GM19397 (cell line): ENCODE results near the gene ZCCHC10.
A peak's percentile ranks its signal among the peaks of the same experiment; 100 is the strongest.
"Not testable (repeated sequence)": the region's sequence is repeated elsewhere in the genome, so short reads cannot be mapped to it uniquely, and the experiment has no call there.

ENCODE experiments used
- ATAC-seq: cut with Tn5 transposase; IDR thresholded peaks from one replicate; pipeline ENCODE4 v1.9.1; 2021; ENCODE audit warnings: mild to moderate bottlenecking, moderate library complexity; ENCODE audit not compliant: unreplicated experiment

The ZCCHC10 gene

GRCh38 chr5:133046560-133046959 lies 20.2 kb upstream of the ZCCHC10 start:
- ATAC-seq, result not testable (repeated sequence)

- ATAC-seq, result no peak
Measured at GRCh38 chr5:133041910-133042309, 15.6 kb upstream of the ZCCHC10 start.

GRCh38 chr5:133041157-133041784 lies 14.9 kb upstream of the ZCCHC10 start:
- no peak for ATAC-seq

- not testable (repeated sequence) for ATAC-seq
Measured at GRCh38 chr5:133036677-133037076, 10.3 kb upstream of the ZCCHC10 start.

GRCh38 chr5:133035224-133035623 lies 8.9 kb upstream of the ZCCHC10 start:
- ATAC-seq, result no peak

GRCh38 chr5:133034064-133034463 lies 7.7 kb upstream of the ZCCHC10 start:
- ATAC-seq, result no peak

GRCh38 chr5:133032852-133033742 lies 6.7 kb upstream of the ZCCHC10 start:
- peak; percentile 60 for ATAC-seq

- no peak for ATAC-seq
Measured at GRCh38 chr5:133030343-133031005, 4.1 kb upstream of the ZCCHC10 start.

GRCh38 chr5:133029416-133029815 lies 3.1 kb upstream of the ZCCHC10 start:
- no peak for ATAC-seq

- ATAC-seq, result no peak
Measured at GRCh38 chr5:133026664-133027153, 360 bp upstream of the ZCCHC10 start.

- ATAC-seq, result not testable (repeated sequence)
Measured at GRCh38 chr5:133019471-133019870, 6.9 kb downstream of the ZCCHC10 start.

- no peak for ATAC-seq
Measured at GRCh38 chr5:133017964-133018363, 8.4 kb downstream of the ZCCHC10 start.

- ATAC-seq, result no peak
Measured at GRCh38 chr5:133015466-133015865, 10.9 kb downstream of the ZCCHC10 start.

GRCh38 chr5:133008455-133008854 lies 17.9 kb downstream of the ZCCHC10 start:
- not testable (repeated sequence) for ATAC-seq

GRCh38 chr5:133006653-133007052 lies 19.7 kb downstream of the ZCCHC10 start:
- ATAC-seq, result no peak

- ATAC-seq, result no peak
Measured at GRCh38 chr5:132999246-132999645, 27.1 kb downstream of the ZCCHC10 start.

- no peak for ATAC-seq
Measured at GRCh38 chr5:132998556-132998955, 27.8 kb downstream of the ZCCHC10 start.

- ATAC-seq, result no peak
Measured at GRCh38 chr5:132996307-132996706, 30.0 kb downstream of the ZCCHC10 start.

GRCh38 chr5:132987531-132988408 lies 38.6 kb downstream of the ZCCHC10 start:
- ATAC-seq, result no peak

- not testable (repeated sequence) for ATAC-seq
Measured at GRCh38 chr5:132982971-132983370, 43.4 kb downstream of the ZCCHC10 start.
